Stimulated activated CD4-positive, alpha-beta T cell treated with anti-CD3 and anti-CD28 coated beads, Interleukin-12 subunit alpha, Interleukin-12 subunit beta, amount 100 ng/mL, for 4 hours (primary cell): ENCODE measurements around the gene POC1B.
"Not testable (repeated sequence)": the region's sequence is repeated elsewhere in the genome, so short reads cannot be mapped to it uniquely, and the experiment has no call there.

Experiments
- DNase-seq: peaks from one replicate; pipeline ENCODE4 v3.0.0-alpha.2; 2020

Gene POC1B

DNA sequence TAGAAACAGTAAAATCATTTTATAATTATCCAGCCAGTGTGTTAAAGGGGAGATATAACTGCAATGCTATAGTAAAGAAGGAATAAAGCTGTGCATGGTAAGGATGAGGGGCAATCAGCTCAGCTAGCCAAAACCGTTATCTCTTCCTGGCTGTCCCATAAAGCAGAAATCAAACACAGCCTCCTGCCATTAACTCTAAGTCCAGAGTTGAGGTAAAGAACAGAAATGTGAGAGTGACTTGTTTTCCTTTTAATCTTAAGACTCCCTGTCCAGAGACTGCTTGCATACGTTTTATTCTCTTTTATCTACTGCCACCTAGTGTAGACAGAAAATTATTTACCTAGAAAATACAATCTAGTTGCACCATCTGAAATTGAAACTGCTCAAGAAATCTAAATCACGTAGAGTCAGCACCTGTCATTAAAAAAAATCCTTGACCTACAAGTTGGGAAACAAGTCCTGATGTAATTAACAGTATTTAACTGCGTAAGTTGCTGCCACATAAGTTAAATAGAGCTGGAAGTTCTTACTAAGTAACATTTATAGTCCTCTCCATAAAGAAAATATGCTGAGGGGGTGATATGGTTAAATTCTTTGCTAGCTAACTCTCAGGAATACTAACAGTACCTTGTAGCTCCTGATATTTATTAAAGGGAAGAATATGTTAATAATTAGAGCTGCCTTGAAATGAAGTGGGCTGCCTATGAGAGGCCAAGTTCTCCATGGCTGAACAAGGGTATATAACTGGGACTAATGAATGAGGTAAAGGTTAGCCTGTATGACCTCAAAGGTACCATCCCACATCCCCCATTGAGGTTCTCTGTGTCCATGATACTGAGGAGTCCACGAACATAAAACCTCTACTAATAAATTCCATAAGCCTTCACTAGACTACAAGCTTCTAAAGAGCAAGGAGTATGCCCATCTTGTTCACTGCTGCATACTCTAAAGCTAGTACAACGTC is 63.9 kb downstream of the POC1B start:
- no peak for DNase-seq

DNA sequence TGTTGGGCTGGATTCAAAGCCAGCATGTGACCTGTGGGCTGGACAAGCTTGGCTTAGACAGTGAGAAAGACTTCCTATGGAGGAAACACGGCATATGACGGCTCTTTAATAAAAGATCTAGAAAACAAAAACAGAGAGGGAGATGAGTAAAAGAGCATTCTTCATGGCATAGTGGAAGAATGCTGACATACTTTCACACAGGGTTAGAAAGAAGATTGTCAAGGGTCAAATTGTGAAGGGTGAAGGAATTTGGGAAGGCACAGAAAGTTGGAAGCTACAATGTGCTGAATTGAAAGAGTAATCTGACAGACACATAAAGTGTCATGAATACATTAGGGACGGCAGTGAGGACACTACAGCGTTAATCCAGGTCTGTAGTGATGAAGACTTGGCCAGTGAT is 64.7 kb downstream of the POC1B start:
- no peak for DNase-seq

DNA sequence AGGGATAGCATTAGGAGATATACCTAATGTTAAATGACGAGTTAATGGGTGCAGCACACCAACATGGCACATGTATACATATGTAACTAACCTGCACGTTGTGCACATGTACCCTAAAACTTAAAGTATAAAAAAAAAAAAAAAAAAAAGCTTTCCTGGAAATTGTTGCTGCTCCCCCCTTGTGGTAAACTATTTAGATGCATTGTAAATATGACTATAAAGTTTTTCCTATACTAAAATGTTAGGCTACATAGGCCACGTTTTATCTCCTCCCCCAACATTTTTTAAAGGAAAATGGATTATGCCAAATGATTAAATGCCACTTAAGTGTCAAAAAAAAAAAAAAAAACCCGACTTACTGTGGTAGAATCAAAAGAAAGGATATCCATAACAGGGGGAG is 66.6 kb downstream of the POC1B start:
- not testable (repeated sequence) for DNase-seq

DNA sequence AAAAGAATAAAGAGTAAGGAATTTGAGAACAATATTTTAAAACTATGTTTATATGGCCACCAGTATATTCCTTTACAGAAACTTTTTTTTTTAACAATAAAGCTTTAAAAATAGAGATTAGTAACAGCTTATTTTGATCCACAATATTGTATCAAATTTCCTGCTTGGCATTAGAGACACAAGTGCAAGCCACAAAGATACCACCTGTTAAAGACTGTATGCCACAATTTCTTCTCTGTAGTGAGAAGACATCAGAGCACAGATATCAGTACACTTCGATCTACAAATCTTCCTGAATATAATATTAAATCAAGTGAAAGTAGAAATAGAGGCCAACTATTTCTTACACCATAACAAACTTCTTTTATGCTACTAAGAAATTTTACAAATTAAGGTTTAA is 69.3 kb downstream of the POC1B start:
- DNase-seq: no peak

DNA sequence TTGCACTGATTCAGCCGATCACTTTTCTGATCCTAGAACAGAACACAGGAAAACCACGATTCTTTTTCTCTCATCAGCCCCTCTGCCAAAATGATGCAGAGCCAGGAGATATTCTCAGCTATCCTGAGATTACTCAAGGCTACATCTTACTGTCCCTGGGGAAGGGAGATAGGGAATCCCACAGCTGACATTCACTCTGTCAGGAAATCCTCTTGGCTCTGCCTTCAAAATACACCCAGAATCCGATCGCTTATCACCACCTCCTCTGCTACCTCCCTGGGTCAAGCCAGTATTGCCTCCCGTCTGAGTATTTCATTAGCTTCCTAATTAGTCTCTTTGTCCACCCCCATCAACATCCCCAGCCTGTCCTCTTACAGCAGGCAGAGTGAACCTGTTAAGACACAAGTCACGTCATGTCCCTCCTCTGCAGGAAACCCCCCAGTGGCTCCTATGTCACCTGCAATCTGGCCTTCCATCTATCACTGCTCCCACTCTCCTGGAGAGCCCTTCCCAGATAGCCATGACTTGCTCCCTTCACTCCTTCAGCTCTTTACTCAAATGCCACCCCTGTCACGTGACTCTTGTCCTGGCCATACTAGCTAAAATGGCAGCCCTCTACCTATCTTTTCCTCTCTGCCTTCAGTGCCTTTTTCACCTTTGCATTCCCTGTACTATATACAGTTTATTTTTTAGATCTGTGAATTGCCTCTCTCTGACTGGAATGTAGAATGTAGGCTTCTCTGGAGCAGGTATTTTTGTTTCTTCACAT is 71.6 kb downstream of the POC1B start:
- no peak for DNase-seq

DNA sequence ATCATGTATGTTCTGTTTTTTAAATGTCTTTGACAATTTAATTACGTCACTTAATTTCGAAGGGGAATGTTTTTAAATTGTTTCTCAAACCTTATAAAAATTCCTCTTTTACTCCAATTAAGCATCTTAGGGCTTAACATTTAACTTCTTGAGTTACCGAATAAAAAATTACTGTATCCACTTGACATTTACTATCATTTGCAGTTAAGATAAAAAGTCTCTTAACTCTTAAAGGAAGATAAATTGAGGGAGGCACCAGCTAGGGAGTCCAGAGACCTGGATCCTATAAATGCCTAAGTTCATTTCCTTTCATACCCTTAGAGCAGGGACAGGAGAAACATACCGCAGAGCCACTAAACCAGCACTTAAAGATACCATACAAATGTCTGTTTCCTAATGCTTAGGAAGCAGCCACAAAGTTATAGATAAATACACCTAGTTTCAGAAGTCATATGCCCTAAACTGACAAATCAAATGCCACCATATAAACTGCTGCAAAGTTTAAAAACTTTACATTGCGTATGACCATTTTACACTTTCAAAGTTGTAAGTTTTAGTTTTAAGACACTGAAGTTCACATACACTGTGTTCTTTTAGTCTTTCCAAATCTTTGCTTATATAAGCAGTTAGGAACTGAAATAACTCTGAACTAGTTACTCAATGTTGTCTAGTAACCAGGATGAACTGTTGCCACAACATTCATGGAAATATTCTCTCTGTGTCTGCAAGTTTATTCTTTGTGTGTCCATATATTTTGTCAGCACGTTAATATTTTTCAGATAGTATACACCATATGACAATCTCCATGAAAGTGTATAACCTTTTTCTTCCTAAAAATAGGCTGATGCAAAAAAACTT is 72.5 kb downstream of the POC1B start:
- no peak for DNase-seq

DNA sequence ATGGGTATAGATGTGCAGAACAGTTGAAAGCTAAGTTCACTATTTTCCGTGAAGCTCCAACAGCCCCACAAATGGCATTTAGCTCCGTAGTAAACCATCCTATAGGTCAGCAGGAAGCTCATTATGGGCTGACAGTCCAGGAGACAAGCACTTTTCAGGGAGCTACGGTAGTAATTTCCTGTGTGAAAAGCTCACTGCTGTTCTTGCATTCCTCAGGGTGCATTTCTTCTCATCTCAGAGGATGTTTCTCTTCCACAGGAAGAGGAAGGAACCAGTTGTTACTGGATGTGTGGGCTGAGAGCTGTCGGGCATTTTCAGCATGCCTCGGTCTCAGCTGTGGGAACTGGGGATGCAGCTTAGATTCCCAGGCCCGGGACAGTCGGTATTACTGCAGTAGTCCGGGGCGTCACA is 74.0 kb downstream of the POC1B start:
- no peak for DNase-seq

DNA sequence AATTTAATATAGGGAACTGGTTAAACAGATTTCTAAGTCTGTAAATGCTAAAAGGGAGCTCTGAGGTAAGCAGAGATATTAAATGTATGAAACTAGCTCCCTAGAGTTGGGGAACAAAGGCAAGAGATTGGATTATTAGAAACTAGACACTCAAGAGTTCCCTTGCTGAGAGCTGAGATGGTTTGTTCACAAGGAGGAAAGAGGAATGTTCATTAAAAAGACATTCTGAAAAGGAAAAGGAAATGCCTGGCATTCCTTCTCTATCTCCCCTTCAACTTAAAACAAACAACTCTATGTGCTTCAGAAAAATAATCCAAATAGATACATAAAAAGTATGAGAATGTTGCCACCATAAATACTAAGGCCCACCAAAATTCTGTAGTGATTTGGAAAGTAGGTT is 74.9 kb downstream of the POC1B start:
- DNase-seq: no peak

DNA sequence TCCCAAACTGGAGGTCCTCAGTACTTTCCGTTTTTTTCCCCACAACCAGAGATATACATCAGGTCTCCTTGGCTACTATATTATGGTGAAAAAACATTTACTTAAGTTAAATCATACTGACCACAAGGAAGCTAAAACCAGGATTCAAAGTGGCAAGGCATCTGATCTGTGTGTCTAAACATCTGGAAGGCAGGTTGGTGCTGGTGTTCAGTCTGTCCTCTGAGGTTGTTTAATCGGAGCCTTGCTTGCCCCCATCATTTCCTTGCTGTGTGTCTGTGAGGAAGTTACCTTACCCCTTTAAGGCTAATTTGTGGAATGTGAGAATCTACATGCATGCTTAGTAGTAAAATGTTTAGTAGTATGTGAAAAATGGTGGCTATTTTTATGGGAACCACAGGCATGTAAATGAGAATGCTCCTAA is 76.9 kb downstream of the POC1B start:
- no peak for DNase-seq

DNA sequence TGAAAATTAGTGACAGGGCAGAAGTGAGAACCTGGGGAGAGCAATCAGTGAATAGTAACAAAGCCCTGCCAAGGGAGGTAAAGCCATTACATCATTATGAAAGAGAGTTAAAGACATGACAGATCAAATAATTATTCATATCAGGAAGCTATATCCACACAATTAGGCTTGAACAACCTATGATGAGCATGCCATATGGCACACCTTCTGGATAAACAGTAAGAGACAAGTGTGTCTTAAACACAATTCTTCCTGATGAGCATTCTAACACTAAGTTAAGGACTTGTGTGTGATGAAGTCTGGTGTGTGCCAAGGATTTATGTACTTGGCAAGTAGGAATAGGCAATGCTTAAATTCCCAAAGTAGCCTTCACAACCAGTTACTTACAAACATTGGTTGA is 77.3 kb downstream of the POC1B start:
- DNase-seq: no peak

DNA sequence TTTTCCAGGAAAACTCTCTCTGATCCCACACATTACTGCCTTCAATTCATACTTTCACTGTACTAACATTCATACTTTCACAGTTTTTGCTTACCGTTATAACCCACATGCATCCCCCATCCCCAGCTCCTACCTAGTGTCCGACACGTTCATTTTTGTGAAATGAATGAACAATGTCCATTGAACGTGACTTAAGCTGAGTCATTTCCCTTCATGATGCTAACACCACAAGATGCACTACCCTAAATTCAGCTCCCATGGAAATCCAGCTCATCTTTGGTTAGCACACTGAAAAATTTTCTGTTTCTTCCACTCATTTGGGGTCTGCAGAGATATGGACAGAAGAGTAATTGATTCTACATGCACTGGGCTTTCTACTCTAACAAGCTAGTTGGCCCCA is 85.9 kb downstream of the POC1B start:
- no peak for DNase-seq

DNA sequence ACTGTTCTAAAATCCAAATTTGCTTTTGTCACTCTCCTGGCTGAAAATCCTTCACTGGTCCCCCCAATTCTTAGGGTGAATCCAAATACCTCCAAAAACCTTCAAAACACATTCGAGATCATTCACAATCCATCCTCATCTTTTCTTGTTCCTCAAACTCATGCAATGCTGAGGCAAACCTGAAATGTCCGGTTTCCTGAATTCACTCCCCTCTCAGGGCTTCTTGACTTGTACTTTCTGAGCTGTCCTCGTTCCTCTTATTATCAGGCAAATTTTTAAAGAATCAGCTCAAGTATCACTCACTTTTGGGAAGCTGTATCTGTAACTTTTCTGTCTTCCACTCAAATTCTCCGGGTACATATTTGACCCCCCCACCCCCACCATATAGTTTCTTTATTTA is 88.6 kb downstream of the POC1B start:
- DNase-seq: no peak

DNA sequence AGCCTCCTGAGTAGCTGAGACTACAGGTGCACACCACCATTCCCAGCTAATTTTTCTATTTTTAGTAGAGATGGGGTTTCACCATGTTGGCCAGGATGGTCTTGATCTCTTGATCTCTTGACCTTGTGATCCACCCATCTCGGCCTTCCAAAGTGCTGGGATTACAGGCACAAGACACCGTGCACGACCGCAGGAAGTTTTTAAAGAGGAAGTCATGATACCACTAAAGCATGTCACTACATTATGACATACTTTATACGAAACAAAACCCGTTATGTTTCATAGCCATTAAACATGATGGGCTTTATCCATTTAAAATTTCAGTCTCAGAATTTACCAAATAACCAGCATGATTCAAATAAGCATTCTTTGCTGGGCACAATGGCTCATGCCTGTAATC is 89.8 kb downstream of the POC1B start:
- DNase-seq: no peak

DNA sequence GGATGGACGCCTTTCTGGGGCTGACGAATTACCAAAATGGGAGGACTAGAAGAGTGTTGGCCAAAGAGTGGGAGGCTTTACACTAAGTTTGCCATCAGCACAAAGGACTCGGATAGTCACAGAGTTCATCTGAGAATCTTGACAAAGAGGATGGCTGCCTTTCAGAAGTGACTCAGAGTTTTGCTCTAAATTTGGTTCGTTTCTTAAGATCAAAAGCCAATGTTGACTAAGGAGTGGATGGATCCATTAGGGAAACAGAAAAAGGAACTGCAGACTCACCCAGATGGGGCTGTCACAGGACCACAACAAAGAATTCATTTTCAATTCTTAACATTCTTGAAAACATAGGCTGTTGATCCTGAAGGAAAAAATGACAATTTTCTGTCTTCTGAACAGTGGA is 92.2 kb downstream of the POC1B start:
- DNase-seq: no peak

DNA sequence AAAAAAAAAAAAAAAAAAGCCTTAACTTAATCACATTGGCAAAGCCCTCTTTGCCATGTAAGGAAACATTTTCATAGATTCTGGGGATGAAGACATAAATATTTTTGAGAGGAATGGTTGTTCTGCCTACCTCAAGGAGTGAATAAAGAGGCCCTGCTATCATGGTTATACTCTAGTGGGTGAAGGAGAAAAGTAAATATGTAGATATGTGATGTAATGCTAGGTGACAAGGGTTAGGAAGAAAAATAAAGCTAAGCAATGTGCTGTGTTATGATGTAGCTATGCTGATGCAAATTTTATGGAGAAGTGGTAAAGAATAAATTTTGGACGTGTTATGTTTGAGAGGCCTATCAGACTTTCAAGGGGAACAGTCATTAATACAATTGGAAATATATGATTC is 93.5 kb downstream of the POC1B start:
- DNase-seq: no peak

DNA sequence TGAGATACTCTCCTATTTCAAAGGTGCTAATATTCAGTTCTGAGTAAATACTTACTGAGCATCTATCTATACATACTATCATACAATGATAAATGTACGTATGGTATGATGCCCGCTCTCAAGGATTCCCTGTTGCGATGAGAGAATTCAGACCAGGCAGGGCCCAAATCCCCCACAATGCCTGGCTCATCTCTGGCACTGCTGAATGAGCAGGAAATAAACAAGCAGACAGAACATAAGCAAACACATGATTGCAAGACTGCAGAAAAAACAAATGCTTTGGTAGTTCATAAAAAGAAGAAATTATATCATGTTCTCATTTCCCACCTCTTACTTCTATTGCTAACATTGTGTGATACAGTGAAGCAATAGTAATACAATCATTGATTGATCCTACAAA is 96.3 kb downstream of the POC1B start:
- DNase-seq: no peak

DNA sequence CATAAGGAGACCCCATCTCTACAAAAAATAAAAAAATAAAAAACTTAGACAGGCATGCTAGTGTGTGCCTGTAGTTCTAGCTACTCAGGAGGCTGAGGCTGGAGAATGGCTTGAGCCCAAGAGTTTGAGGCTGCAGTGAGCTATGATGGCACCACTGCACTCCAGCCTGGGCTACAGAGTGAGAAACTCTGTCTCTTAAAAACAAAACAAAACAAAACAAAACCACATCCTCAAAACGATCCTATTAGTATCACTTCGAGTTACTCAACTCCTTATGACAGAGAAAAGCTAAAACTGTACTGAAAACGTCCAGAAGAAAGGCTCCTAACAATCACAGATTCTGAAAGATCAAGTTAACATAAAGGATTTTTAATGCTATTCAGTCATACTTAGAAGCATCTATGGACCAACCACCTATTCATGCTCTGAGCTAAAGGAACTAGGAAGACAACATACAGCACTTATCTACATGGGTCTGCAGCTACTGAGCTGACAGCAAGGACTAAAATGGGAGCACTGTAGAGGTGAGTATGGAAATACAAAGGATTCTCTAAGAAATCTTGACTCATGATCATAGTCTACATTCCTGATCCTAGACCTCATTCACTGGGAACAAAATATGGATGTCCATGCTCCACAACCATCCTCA is 98.2 kb downstream of the POC1B start:
- no peak for DNase-seq

DNA sequence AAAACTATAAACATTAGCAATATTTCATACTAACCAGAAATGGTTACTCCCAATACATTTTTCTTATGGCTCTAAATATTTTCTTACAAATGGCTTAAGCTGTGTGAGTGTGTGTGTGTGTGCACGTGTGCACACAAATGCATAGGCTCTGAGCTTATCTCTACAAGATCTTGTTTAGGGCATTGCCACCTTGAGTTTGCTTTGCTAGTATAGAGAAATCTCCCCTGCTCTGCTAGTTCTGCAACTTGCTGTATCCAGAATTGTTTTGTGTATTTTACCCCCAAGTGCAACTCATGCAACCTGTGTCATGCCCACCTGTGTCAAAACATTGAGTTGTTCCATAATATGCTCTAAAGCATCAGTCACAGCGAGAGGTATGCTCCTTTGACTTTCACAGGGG is 101.0 kb downstream of the POC1B start:
- DNase-seq: no peak

DNA sequence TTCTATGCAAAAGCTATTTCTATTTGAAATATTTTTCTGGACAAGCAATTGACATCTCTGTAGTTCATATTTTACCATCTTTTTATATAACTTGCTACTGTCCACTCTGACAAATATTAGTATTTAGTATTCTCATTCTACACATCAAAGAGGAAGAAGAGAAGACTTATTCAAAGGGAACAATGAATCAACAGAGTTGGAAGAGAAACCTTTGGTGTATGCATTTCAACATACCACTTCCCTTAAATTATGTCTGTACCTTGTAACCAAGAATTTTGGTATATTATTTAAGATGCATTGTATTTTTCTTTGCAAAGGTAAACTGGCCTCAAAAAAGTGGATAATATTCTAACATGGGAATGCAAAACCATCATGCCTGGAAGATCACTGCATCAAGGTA is 101.5 kb downstream of the POC1B start:
- DNase-seq: no peak

DNA sequence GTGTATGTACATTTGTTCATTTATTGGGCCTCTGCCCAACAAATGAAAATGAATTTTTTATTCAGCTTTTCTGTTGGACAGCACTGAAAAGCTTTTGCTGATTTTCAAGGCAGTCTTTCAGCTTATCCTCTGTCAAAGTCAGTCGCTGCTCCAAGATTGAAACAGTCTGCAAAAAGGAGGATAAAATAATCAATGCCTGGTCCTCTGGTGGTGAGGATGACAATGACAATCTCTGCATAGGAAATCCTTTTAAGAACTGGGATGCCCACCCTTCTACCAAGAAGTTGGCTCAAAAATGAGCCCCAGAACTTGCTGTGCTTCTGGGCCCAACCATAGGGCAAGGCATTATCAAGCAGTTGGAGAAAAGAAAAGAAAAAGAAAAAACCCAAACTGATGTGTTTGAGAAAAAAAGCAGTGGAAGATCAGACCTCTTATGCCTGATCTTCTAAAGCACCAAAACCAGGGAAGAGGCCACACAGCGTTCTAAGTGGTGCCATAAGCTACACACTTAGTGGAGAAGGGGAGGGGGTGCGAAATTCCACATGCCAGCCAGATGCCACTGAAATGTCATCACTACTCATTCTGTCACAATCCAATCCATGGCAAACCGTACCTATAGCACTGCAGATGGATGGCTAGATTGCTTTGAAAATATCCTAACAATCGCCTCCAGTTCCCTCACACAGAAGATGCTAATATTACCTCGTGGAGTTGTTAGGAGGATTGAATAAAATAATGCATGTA is 104.6 kb downstream of the POC1B start:
- DNase-seq: no peak

DNA sequence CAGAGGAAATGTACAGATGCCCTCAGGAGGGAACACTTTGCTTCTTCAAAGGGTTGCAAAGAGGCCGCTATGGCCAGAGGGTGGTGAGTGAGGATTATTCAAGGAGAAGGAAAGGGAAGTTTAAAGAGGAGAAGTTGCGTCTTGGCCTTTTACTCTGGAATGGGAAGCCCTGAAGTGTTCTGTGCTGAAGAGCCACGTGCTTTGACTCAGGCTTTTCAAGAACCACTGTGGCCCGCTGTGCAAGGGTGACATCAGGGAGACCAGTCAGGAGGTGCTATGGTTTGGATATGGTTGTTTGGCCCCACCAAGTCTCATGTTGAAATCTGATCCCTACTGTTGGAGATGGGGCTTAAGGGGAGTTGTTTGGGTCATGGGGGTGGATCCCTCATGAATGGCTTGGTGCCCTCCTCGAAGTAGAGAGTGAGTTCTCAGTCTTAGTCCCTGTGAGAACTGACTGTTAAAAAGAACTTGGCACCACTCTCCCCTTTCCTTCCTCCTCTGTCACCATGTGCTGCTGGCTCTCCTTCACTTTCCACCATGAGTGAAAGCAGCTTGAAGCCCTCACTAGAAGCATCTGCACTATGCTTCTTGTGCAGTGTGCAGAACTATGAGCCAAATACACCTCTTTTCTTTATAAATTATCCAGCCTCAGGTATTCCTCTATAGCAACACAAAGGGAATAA is 107.5 kb downstream of the POC1B start:
- DNase-seq: no peak
